H1 (cell line): Measurements from ENCODE around the gene NR5A1. TPM values are rescaled to one million over a fixed set of nuclear protein-coding genes. Genes with fewer than 3 reads are reported as not detected.

Experiments used
- CTCF ChIA-PET: fragments of 300-600 bp; sonication (Branson Sonifier 250); formaldehyde crosslinking; loops from one replicate; lab custom pipeline; 2021; ENCODE audit not compliant: partially characterized antibody; lab: Charles Lee
- POLR2A ChIA-PET: fragments of 300-600 bp; sonication (Branson Sonifier 250); formaldehyde crosslinking; loops from one replicate; lab custom pipeline; 2021; ENCODE audit warnings: inconsistent platforms; ENCODE audit not compliant: partially characterized antibody; lab: Charles Lee
- DNase-seq, 2 experiments: peaks; one replicate each; pipeline versions ENCODE4 v3.0.0 to v3.0.0-alpha.2; 2010 to 2022; ENCODE audit warnings: low spot score in 2 of 2, low read depth in 1 of 2, mixed read lengths in 1 of 2
- FAIRE-seq: peaks from 2 replicates; lab custom pipeline; 2011; peaks lifted over from hg19 to GRCh38; lab: Jason Lieb, UNC
- H2AFZ ChIP-seq: 2 replicates; pipeline ENCODE4 v1.8.1; 2012; ENCODE audit warnings: low read length, inconsistent platforms
- H2AK5ac ChIP-seq: 2 replicates; pipeline ENCODE4 v1.6.1; 2013; ENCODE audit warnings: low read depth, low read length
- H2BK120ac ChIP-seq: replicated peaks from 2 replicates; pipeline ENCODE3; 2013; ENCODE audit warnings: low read depth, low read length, inconsistent platforms
- H2BK12ac ChIP-seq: 2 replicates; pipeline ENCODE4 v1.6.1; 2013; ENCODE audit warnings: low read depth, low read length
- H2BK15ac ChIP-seq: 2 replicates; pipeline ENCODE4 v1.6.1; 2013; ENCODE audit warnings: low read length
- H2BK20ac ChIP-seq: 2 replicates; pipeline ENCODE4 v1.6.1; 2013; ENCODE audit warnings: low read length
- H2BK5ac ChIP-seq: 2 replicates; pipeline ENCODE4 v1.6.1; 2013; ENCODE audit warnings: low read depth, low read length
- H3K14ac ChIP-seq: 2 replicates; pipeline ENCODE4 v1.6.1; 2013; ENCODE audit warnings: inconsistent platforms; ENCODE audit not compliant: insufficient read length
- H3K18ac ChIP-seq: 2 replicates; pipeline ENCODE4 v1.6.1; 2013; ENCODE audit warnings: low read length; ENCODE audit errors: extremely low read depth
- H3K23ac ChIP-seq: 2 replicates; pipeline ENCODE4 v1.6.1; 2013; ENCODE audit warnings: inconsistent platforms; ENCODE audit not compliant: insufficient read length
- H3K23me2 ChIP-seq: 2 replicates; pipeline ENCODE4 v1.6.1; 2013; ENCODE audit warnings: low read depth, low read length
- H3K27ac ChIP-seq: 2 replicates; pipeline ENCODE4 v1.6.1; 2011; ENCODE audit warnings: low read depth, low read length, inconsistent platforms
- H3K27me3 ChIP-seq, 4 experiments: replicated peaks in 1 of 4; 1 replicate in 1 of 4; 2 replicates in 3 of 4; pipeline versions ENCODE4 v1.6.1 to v1.8.1; 2011 to 2013; ENCODE audit warnings: low read length in 3 of 4, mild to moderate bottlenecking in 3 of 4, inconsistent platforms in 2 of 4, mixed read lengths in 2 of 4, moderate library complexity in 1 of 4; ENCODE audit not compliant: control insufficient read depth in 3 of 4, insufficient read depth in 3 of 4; ENCODE audit errors: extremely low read depth in 1 of 4
- H3K36me3 ChIP-seq, 4 experiments: 2 replicates each; pipeline versions ENCODE4 v1.6.1 to v1.8.1; 2011 to 2013; ENCODE audit warnings: mild to moderate bottlenecking in 4 of 4, low read length in 3 of 4, moderate library complexity in 2 of 4, control low read depth in 1 of 4, inconsistent platforms in 1 of 4; ENCODE audit not compliant: insufficient read depth in 4 of 4, control insufficient read depth in 2 of 4
- H3K4ac ChIP-seq: replicated peaks from 2 replicates; pipeline ENCODE3; 2013; ENCODE audit warnings: low read length, low read depth, mixed read lengths, inconsistent platforms; ENCODE audit not compliant: insufficient read length
- H3K4me1 ChIP-seq, 4 experiments: replicated peaks in 1 of 4; 1 replicate in 1 of 4; 2 replicates in 3 of 4; pipeline versions ENCODE4 v1.6.1 to v1.8.1; 2011 to 2013; ENCODE audit warnings: low read length in 3 of 4, inconsistent platforms in 2 of 4, mixed read lengths in 1 of 4; ENCODE audit not compliant: insufficient read depth in 4 of 4, control insufficient read depth in 3 of 4
- H3K4me2 ChIP-seq, 2 experiments: 2 replicates each; pipeline versions ENCODE4 v1.6.1 to v1.8.1; 2011 to 2013; ENCODE audit warnings: low read depth in 2 of 2, low read length in 2 of 2, control low read depth in 1 of 2, inconsistent platforms in 1 of 2, mild to moderate bottlenecking in 1 of 2; ENCODE audit not compliant: insufficient read depth in 1 of 2
- H3K4me3 ChIP-seq, 4 experiments: fragments of 200-600, 300-600 bp in 1 of 4; sonication (generic), shearing (Covaris generic), sonication (Bioruptor Twin) in 1 of 4; 2 replicates each; pipeline versions ENCODE4 v1.5.1 to v1.8.1; 2011 to 2016; ENCODE audit warnings: low read length in 4 of 4, low read depth in 3 of 4, control low read depth in 2 of 4, inconsistent platforms in 2 of 4, mild to moderate bottlenecking in 2 of 4, mixed read lengths in 1 of 4, moderate library complexity in 1 of 4; ENCODE audit not compliant: insufficient read depth in 2 of 4; ENCODE audit errors: extremely low read depth in 1 of 4
- H3K56ac ChIP-seq: replicated peaks from 2 replicates; pipeline ENCODE3; 2013; ENCODE audit warnings: low read depth, mild to moderate bottlenecking, mixed read lengths, low read length, inconsistent platforms; ENCODE audit not compliant: insufficient read length
- H3K79me1 ChIP-seq: 2 replicates; pipeline ENCODE4 v1.6.1; 2013; ENCODE audit warnings: low read depth, low read length, control low read depth
- H3K79me2 ChIP-seq, 2 experiments: 2 replicates each; pipeline versions ENCODE4 v1.6.1 to v1.8.1; 2012 to 2013; ENCODE audit warnings: low read length in 2 of 2, mild to moderate bottlenecking in 2 of 2, inconsistent platforms in 1 of 2; ENCODE audit not compliant: insufficient read depth in 2 of 2, control insufficient read depth in 1 of 2
- H3K9ac ChIP-seq, 4 experiments: replicated peaks in 1 of 4; 1 replicate in 1 of 4; 2 replicates in 3 of 4; pipeline versions ENCODE4 v1.6.1 to v1.8.1; 2011 to 2013; ENCODE audit warnings: low read depth in 3 of 4, low read length in 3 of 4, control low read depth in 2 of 4, mild to moderate bottlenecking in 2 of 4, moderate library complexity in 2 of 4, inconsistent platforms in 1 of 4; ENCODE audit errors: extremely low read depth in 1 of 4
- H3K9me3 ChIP-seq, 2 experiments: 2 replicates each; pipeline versions ENCODE4 v1.6.1 to v1.8.1; 2012 to 2013; ENCODE audit warnings: mild to moderate bottlenecking in 2 of 2, moderate library complexity in 2 of 2, control low read depth in 1 of 2, inconsistent platforms in 1 of 2, low read depth in 1 of 2, low read length in 1 of 2, mixed read lengths in 1 of 2; ENCODE audit not compliant: insufficient read depth in 2 of 2
- H4K20me1 ChIP-seq, 2 experiments: replicated peaks in 1 of 2; 2 replicates each; pipeline versions ENCODE3 to v1.8.1; 2011 to 2013; ENCODE audit warnings: inconsistent platforms in 2 of 2, low read length in 2 of 2, mild to moderate bottlenecking in 1 of 2; ENCODE audit not compliant: insufficient read depth in 2 of 2, control insufficient read depth in 1 of 2
- H4K5ac ChIP-seq: 2 replicates; pipeline ENCODE4 v1.6.1; 2013; ENCODE audit warnings: low read length, low read depth, mixed read lengths, inconsistent platforms; ENCODE audit not compliant: insufficient read length
- H4K8ac ChIP-seq: 2 replicates; pipeline ENCODE4 v1.8.0; 2013; ENCODE audit warnings: mild to moderate bottlenecking, moderate library complexity, low read length, inconsistent platforms; ENCODE audit not compliant: insufficient read depth; ENCODE audit errors: extremely low read depth
- H4K91ac ChIP-seq: replicated peaks from 2 replicates; pipeline ENCODE3; 2013; ENCODE audit warnings: low read length, mixed read lengths, inconsistent platforms; ENCODE audit not compliant: insufficient read length
- CHD2 ChIP-seq: IDR thresholded peaks from 2 replicates; pipeline ENCODE4 v1.6.1; 2012; ENCODE audit warnings: low read length, improper control_type of control experiment
- MAX ChIP-seq: IDR thresholded peaks from 2 replicates; pipeline ENCODE4 v1.6.1; 2012; ENCODE audit warnings: inconsistent platforms
- NANOG ChIP-seq: IDR thresholded peaks from 2 replicates; pipeline ENCODE4 v1.6.1; 2011; ENCODE audit warnings: low read length, low read depth, mild to moderate bottlenecking, inconsistent platforms; ENCODE audit not compliant: insufficient read depth, poor library complexity, severe bottlenecking
- SIN3A ChIP-seq, 2 experiments: IDR thresholded peaks in 1 of 2; conservative IDR thresholded peaks in 1 of 2; 2 replicates each; pipeline ENCODE4 v1.6.1; 2011 to 2012; ENCODE audit warnings: low read length in 2 of 2, improper control_type of control experiment in 1 of 2, low read depth in 1 of 2, mild to moderate bottlenecking in 1 of 2
- SIX5 ChIP-seq: IDR thresholded peaks from 2 replicates; pipeline ENCODE4 v1.6.1; 2011; ENCODE audit warnings: mild to moderate bottlenecking, low read depth, low read length
- TAF7 ChIP-seq: optimal IDR thresholded peaks from 2 replicates; pipeline ENCODE3; 2011; ENCODE audit warnings: low read depth, mild to moderate bottlenecking, inconsistent platforms, low read length, moderate library complexity, borderline replicate concordance
- WGBS, 2 experiments: shearing (Covaris generic) in 1 of 2; methylation state at CpG; one replicate each; pipeline versions ENCODE4 v1.1.6 to v1.1.7; 2013 to 2015; ENCODE audit warnings: low lambda C conversion rate in 2 of 2, mixed read lengths in 2 of 2, inconsistent platforms in 1 of 2, low coverage in 1 of 2, missing lambda C conversion rate in 1 of 2; ENCODE audit not compliant: insufficient replicate concordance in 2 of 2, insufficient coverage in 1 of 2, insufficient read length in 1 of 2; ENCODE audit errors: extremely low coverage in 1 of 2, missing lambda C conversion rate in 1 of 2; 5-methylcytosine and 5-hydroxymethylcytosine counted together
- polyA plus RNA-seq, 7 experiments: library from polyadenylated mRNA; depleted of rRNA in 3 of 7; stranded (reverse) in 5 of 7; unstranded in 2 of 7; fragments of >200 nt in 5 of 7; fragments of 200-250 nt in 2 of 7; gene quantifications; 1 replicate in 5 of 7; 2 replicates in 1 of 7; 4 replicates in 1 of 7; pipeline versions ENCODE4 v1.2.1 to v1.2.3, GENCODE V29; 2011 to 2013; ENCODE audit warnings: missing spikeins in 2 of 7, mixed read lengths in 2 of 7
- total RNA-seq: library from RNA; stranded (reverse); fragmentation: NEBNext Ultra II Directional; extraction: Animal tissue kit (Norgen Biotek cat#: 25700); gene quantifications from 2 replicates; pipeline ENCODE4 v1.2.1, GENCODE V29; 2021

NR5A1 gene
- total and polyA plus RNA-seq, 2 of the 8 experiments (the other 6 are each of a cell fraction or from before 2014, with no cell fraction given) = 0.29 to 0.58 TPM

- Histone ChIP-seq H3K36me3 (no peaks in the 10 kb centered on the region), H2BK12ac (no peak overlapping the region), H4K20me1 (no peaks in the 10 kb centered on the region), H3K23ac (no peak overlapping the region), H2BK120ac (no peak overlapping the region), H3K56ac (no peak overlapping the region), H3K4me3 (no peak overlapping the region), H3K4ac (no peak overlapping the region), H4K91ac (no peak overlapping the region), H2AFZ (no peak overlapping the region), H3K79me1 (no peaks in the 10 kb centered on the region), H3K18ac (no peak overlapping the region), H4K8ac (no peak overlapping the region; the same call in 1 of the 2 replicates), H4K5ac (no peak overlapping the region), H2BK20ac (no peak overlapping the region), H3K14ac (no peak overlapping the region), H2BK5ac (no peak overlapping the region), H3K79me2 (no peaks in the 10 kb centered on the region), H2AK5ac (no peak overlapping the region), H3K4me1 (no peaks in the 10 kb centered on the region), H3K27me3 (no peaks in the 10 kb centered on the region; a peak in 1 of 7 replicates), H3K9me3 (no peaks in the 10 kb centered on the region), H3K27ac (no peak overlapping the region), H3K23me2 (no peaks in the 10 kb centered on the region), H3K4me2 (no peak overlapping the region), H3K9ac (no peak overlapping the region), H2BK15ac (no peak overlapping the region)
- TF ChIP-seq MAX = no peak
- TF ChIP-seq CHD2 = no peak
- TF ChIP-seq SIX5 = no peak
- TF ChIP-seq TAF7 = no peak
- TF ChIP-seq SIN3A (conservative IDR thresholded peaks at IDR 0.05 in 1 of 2, IDR thresholded peaks at IDR 0.05 in 1 of 2; ENCODE audit: low read depth in 1 of 2, low read length in 2 of 2) = no peak
- no peak for TF ChIP-seq NANOG
- POLR2A ChIA-PET = interaction anchor here (0.6 kb wide), 1 partner anchor 23 kb away, joined by 3 read pairs; no protein-coding TSS in a partner anchor
- FAIRE-seq (no peak), DNase-seq (no peak)
- CTCF ChIA-PET = interaction anchor here (0.6 to 9.8 kb wide), 7 partner anchors 8 to 271 kb away, joined by 3 to 87 read pairs (median 4); no protein-coding TSS in a partner anchor
- 92% methylated on average over 10 of the region's 10 CpGs; no CpG with 5 or more reads in 1 of the 2 experiments for WGBS, 2 experiments
Measured at GRCh38 chr9:124440786-124441185, 66.4 kb downstream of the NR5A1 start.
